Germinal center (tissue), 1 donor: ENCODE data around the gene INPP5A.
"Not testable (repeated sequence)": the region's sequence is repeated elsewhere in the genome, so short reads cannot be mapped to it uniquely, and the experiment has no call there.

Source experiments
- DNase-seq: peaks from one replicate; pipeline ENCODE4 v3.0.0; 2012; ENCODE audit warnings: mixed read lengths, low spot score

INPP5A gene

DNA sequence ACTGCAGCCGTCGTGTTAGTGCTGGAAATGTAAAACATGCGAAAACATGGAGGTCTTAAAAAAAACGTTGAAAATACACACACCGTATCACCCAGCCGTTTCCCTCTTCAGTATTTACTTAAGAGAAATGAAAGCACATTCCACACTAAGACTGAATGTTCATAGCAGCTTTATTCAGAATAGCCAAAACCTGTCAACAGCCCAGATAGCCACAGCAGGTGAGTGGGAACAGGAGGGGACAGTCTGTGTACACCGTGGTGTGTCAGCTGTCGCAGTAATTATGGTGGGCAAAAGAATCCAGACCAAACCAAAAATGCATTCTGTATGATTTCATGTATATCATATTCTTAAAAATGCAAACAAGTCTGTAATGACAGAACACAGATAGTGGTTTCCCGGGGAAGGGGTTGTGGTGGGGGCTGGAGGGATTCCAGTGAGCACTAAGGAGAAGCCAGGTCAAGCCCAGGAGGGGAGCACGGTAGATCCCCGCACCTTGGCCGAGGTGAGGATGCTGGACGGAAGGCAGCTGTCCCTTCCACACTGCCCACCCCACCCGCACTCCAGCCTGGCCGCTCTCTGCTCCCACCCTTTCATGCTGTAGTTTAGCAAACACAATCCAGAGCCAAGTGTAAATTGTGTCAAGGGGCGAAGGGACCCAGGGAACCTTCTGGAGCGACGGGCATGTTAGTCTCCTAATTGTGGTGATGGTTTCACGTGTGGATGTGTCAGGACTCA is 124.8 kb downstream of the INPP5A start:
- DNase-seq: no peak

DNA sequence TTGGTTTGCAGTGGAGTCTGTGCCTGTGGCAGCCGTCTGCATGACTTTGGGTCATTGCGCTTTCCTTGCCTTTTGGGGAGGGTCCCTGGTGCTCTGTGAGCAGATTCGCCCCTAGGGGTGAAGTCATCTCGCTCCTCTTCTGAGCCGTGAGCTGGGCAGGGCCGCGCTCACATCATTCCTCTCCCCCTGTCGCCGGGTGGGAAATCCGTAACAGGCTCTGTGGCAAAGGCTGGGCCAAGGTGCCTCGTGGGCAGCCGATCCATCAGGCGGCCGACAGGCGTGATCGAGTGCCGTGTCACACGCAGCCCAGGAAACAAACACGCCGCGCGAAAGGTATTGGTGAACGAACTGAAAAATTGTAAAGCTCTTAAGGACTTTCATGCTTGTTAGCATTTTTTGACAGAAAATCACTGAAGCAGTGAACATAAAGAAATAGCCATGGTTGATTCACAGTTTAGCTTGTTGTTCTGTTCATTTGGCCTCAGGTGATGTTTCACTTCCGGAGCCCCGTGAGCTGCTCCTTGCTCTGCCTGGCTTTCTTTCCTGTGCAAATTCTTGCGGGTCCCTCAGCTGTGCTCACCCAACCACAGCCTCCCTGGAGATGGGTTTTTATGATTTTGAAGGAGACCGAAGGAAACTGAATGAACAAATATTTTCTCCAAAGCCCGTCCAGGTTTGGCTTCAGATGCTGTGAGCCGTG is 126.2 kb downstream of the INPP5A start:
- no peak for DNase-seq

DNA sequence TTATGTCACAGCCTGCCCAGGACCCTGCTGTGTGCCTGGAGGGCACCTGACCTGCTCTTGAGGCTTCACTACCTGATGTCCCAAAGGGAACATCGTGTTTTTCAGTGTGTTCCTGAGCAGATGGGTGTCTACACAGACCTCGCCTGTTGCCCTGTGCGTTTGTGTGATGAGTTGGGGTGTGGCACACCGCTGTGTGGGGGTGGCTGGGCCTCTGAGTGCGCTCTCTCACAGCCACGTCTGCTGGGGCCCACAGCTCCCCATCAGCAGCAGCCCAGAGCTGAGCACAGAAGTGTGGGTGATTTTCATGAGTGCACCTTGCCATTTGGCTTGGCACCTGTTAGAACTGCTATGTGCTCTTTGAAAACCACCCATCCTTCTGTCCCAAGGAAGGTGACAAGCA is 126.8 kb downstream of the INPP5A start:
- no peak for DNase-seq

DNA sequence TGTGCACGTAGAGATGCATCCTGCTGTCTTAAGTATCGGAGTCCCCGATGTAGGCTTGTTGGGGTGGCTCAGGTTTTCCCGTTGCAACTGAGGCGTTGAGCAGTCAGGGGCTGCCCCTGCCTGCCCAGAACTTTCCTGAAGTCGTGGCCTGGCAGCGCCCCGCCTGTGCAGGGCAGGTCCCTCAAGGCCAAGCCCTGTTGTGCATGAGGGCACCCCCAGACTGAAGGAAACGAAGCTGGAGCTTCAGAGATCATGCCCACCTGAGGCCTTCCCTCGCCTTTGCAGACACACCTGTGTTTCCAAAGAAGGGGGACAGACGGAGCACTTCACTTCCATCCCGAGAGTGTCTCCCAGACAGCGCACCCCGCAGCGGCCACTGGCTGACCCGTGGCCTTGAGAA is 127.3 kb downstream of the INPP5A start:
- no peak for DNase-seq

DNA sequence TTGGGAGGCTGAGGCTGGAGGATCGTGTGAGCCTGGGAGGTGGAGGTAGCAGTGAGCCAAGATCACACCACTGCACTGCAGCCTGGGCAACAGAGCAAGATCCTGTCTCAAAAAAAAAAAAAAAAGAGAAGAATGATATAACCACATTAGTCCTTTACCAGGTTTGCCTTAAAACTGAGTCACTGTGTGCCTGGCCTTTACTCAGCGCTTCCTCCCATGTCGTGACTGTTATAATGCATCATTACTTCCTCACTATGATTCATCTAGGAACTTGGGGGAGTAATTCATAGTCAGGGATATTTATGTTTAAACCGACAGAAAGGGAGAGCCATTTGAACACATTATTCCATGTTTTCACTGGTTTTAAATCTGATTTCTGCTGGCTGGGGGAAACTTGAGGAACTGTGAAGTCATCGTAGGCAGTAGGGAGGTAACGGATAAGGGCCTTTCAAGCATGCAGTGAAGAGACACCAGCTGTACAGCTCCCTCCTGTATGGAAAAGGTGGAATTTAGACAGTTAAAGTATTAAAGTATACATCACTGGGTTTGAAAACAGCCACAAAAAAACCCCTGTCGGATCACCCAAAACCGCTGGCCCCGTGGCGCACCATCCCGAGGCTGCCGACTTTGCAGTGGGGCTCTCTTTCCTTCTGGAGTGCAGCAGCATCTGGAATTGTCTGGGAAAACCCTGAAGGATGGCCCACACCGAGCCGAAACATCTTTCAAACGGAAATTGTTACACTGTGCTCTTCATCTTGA is 128.5 kb downstream of the INPP5A start:
- no peak for DNase-seq

DNA sequence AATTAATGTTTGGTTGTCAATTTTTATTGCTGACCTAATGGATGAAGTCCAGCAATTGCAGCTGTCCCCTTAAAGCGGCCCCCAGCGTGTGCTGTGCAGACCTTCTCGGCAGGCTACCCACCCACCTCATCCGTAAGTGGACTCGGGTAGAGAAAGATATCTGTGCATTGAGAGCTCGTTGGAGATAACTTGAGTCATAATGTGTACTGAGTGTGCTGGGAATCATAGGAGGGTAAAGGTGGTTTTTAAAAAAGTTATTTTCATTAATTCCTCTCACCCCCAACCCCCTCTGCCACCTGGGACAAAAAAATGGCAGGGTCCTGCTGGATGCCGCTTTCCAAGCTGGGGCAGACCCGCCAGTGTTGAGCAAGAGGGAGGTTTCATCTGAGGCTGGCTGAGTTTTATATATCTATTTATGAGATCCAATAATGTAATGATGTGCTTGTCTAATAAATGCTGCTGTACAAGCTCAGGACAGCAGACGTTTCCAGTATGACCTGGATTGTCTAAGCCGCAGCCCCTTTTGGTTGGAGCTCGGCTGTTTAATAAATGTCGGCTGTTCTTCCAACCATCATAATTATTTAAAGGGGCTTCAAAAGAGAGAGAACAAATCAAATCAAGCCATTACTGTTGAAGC is 129.2 kb downstream of the INPP5A start:
- DNase-seq: no peak

DNA sequence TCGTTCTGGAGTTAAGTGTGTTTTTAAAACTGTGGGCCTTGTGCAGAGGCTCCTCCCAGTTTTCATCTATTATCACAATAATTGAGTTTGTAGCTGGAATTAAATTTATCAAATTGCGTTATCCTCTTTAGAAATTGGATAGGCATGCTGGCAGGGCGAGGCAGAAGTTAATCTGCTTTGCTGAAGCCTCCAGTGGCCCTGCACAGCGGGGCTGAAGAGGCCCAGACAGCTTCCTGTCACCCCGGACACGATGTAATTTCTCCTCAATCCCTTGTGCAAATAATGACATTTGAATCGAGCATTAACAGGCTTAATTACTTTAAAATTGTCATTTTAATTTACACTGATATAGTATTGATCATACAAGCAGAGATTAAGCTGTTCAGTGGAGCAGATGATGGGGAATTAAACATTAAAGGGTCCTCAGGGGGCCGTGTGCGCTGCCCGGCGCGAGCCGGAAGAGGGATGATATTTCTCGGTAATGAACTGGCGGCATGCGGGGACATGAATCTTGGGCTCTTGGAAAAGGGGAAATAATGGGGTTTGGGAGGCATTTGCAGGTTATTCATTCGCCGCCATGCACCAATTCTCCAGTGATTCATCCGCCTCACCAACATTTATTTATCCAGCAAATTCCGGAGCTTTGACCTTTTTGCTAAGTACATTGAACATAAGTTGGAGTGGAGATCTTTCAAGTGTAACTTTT is 129.9 kb downstream of the INPP5A start:
- no peak for DNase-seq

DNA sequence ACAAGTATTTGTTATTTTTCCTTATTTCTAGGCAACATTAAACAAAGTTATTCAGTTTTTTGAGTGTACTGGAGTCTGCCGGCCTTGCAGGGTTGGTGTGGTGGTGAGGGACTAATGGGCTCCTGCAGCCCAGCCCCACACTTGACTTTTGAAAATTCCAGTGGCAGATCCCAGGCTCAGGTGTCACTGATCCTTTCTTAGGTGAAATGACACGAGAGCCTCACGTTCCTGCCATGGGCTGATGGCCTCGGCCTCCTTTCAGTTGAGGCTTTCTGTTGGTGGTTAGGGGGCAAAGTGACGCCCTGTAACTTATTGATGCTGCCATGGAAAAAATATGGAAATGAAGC is 130.4 kb downstream of the INPP5A start:
- no peak for DNase-seq

DNA sequence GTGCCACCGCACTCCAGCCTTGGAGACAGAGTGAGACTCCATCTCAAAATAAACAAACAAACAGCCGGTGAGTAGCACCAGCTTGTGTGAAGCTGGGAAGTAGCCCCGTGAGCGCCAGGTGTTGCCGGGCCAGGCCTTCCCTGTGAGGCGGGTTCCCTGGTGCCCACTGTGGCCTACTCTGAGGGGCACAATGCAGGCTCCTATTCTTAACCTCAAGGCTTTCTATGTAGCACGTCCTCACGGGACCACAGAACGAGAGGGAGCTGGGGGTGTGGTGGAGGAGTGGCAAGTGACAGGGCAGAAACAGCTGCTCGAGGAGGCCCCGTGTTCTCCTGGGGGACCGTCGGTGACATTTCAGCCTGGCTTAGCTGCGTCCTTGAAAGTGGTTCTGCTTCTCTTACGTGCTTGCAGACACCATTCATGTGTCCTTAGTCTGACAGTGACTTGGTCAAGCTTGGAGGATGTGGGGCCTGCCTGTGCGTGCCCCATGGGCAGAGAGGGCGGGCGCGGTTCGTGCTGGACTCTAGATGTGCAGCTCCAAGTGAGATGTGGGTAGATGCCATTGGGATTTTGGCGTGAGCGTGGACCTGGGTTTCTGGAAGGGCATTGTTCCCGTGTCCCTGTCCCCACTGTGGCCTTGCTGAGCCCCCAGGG is 131.7 kb downstream of the INPP5A start:
- no peak for DNase-seq

DNA sequence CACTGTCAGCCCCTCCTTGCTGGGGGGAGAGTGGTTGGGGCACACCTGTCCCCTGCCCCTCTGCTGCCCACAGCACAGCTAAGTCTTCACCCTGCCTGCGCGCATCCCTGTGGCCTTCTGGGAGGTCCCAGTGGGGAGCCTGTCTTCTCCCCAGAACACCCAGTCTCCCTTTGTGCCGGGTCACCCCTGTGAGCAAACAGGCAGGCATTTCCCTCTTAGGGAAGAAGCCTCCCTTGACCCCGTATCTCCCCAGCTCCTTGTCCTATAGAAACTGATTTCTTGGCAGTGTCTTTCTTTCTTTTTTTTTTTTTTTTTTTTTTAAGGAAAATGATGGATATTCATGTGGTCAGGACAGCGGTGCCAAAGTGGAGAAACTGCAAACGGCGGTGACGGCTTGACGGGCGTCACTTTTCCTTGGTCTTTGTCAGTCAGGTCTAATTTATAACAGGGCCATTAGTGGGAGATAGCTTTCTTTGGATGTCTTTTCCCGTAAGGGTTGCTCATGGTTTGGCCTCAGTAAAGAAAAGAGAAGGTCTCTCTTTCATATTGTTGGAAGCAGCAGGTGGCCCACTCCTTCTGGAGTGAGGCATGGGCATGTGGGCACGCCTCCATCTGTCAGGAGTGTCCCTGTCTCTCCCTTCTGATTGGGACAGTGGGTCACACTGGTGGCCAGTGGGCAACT is 133.1 kb downstream of the INPP5A start:
- DNase-seq: no peak

DNA sequence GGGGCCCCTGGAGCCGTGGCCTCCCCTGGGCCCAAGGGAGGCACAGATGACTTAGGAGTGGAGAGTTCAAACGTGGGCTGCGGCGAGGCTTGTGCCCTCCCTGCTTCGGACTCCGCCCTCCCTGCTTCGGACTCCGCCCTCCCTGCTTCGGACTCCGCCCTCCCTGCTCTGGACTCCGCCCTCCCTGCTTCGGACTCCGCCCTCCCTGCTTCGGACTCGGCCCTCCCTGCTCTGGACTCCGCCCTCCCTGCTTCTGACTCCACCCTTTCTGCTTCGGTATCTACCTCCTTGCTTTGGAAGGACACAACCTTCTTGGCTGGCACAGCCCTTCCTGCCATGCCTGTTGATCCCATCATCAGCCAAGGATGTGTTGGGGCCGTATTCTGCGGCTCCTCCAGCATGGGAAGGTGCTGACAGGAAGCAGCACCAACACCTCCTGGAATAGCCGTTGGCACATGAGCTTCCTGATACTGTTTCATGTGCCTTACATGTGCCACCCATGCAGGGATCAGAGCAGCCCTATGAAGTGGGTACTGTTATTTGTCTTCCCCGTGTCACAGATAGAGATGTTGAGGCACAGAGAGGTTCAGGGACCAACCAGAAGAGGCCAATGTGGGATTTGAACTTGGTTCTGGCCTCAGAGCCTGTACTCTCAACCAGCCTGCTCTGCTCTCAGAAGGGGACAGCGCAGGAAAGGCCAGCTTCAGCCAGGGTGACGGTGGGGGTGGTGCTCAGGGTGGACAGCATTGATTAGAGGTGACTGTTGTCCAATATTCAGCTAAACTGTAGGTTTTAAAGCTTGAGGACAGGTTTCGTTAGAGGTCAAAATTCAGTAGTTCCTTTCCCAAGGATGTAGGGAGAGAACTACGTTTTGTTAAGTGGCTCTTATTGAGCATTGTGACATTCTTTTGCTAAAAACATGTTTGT is 133.9 kb downstream of the INPP5A start:
- no peak for DNase-seq

DNA sequence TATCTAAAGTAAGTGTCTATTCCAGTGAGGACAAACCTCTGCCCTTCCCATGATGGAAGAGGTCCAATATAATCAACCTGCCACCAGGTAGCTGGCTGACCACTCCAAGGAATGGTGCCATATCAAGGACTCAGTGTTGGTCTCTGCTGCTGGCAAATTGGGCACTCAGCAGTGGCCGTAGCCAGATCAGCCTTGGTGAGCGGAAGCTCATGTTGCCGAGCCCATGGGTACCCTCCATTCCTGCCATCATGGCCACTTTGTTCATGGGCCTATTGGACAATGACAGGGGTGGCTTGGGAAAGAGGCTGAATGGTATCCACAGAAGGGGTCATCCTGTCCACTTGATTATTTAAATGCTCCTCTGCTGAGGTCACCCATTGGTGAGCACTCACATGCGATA is 136.2 kb downstream of the INPP5A start:
- DNase-seq: not testable (repeated sequence)

DNA sequence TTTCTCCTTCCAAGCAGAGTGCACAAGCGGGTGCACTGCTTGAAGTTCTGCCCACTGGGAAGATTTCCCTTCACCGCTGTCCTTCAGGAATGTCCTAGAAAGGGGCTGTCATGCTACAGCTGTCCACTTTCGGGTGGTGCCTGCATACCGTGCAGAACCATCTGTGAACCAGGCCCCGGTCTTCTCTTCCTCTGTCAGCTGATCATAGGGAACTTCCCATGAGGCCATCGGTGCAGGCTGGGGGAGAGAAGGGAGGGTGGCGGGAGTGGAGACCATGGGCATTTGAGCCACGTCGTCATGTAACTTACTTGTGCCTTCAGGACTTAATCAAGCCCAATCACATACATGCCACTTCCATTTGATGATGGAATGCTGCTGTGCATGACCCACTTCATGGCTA is 136.7 kb downstream of the INPP5A start:
- no peak for DNase-seq

DNA sequence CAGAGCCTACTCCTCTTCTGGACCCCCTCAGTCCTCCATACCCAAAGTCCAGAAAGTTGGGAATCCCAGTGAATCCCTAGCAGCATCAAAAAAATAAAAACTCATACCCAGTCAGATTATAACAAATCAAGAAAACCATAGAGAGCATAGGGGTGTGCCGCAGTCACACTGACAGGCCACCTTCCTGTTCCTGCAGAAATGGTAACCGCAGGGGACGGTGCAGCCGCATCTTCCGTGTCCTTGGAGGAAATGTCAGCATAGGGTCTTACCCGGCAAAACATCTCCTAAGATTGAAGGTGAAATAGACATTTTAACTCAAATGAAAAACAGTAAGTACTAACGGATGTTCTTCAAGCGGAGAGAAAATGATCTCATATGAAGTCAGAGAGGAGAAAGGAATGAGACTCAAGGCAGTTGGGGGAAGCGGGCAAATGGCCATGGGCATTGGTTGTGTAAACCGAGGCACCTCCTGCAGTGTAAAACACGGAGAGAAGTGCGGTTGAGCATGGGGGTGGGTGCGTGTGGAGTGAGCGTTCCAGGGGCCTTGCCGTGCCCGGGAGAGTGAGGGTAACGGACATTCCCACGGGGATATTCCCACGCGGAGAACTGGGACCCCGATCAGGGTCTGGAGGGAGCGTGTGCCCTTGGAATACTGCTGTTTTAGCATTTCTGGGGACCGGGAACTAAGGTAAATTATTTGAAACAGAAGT is 137.6 kb downstream of the INPP5A start:
- DNase-seq: no peak

DNA sequence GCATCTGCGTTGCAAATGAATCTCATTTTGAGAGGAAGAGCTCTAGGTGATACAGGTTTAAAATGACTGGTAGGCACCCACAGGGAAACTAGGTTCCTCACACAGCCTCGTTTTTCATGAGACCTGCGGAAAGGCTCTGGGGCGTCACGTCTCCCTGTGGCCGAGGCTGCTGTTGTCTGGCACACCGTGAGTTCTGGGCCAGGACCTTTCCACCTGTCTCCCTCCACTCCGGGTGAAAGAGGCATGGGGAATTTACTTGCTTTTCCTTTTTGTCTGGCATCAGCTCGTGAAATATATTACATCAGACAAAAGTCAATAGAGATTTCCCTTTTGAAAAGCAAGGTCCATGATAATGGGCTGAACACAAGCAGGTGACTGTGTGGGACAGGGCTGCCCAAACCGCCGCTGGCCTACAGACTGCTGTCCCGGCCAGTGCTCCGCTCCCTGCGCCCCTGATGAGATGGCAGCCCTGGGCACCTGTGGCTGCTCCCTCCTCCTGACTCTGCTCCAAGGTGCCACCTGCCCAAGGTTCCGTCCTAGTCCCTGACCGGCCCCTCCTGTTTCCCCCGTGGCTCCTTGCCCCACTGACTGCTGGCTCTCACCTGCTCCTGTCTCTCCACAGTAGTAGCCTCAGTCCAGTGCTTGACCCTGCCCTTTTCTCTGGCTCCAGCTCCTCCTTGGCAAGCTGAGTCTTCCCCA is 138.8 kb downstream of the INPP5A start:
- DNase-seq: no peak

DNA sequence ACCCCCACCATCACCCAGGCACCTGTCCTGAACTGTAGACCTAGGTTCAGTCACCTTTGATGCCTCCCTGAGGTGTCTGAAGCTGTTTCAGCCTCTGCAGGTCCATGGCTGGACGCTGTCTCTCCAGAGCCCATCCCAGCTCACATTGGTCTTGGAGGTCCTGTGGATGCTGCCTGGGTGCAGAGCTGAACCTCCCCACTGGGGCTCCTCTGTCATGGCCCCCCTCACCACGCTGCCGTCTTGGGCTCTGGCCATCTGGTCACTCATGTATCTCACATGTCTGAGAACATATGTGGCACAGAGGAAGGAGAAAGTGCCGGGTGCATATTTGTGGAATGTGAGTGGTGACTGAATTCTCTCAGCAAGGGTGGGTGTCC is 139.5 kb downstream of the INPP5A start:
- no peak for DNase-seq

DNA sequence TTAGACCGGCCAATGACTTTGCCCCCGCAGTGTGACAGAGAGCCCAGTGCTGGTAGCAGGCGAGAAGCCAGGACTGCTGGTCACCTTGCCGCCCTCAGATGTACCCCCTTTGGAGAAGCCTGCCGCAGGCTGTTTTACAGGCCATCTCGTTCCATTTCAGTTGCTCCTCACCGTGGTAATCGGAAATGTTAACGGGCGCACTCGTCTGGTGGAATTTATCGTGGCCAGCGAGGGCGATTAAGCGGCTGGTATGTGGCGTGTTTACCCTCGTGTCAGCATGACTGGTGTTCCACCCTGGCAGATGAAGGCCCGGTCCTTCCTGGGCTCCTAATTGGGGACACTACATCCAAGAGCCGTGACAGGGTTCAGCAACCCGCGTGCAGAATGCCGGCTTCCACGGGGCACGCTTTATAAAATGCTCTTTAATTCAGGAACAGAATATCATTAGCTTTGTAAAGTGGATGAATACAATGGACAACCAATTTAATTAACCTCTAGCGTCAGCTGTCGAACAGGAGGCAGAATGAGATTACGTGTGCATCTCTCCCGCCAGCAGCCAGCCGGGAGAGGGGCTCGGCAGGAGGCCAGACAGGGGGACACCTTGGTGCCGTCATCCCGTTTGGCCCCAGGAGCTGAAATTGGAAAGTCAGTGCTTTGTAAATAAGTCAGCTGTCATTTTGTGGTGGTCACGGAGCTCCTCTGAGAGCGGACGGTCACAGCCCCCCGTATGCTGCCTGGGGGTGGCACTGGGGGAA is 140.1 kb downstream of the INPP5A start:
- no peak for DNase-seq
